HEK293T (cell line): ENCODE data around the gene IER3.

Experiments
- CTCF ChIA-PET: fragments of 350-600 bp; formaldehyde crosslinking; extraction: SDS; loops from one replicate; lab custom pipeline; 2021; ENCODE audit warnings: antibody characterized with exemption, inconsistent platforms; lab: Yijun Ruan, JAX
- POLR2A ChIA-PET: fragments of 350-600 bp; formaldehyde crosslinking; extraction: SDS; loops from one replicate; lab custom pipeline; 2020; ENCODE audit warnings: antibody characterized with exemption, inconsistent platforms; lab: Yijun Ruan, JAX
- DNase-seq: peaks from one replicate; pipeline ENCODE4 v3.0.0; 2012; ENCODE audit warnings: mixed read lengths; ENCODE audit errors: extremely low spot score
- ARNT ChIP-seq: fragments of 450-650 bp; IDR thresholded peaks from 2 replicates; pipeline ENCODE4 v1.6.1; 2017; ENCODE audit warnings: mild to moderate bottlenecking
- BHLHE40 ChIP-seq: fragments of 450-650 bp; IDR thresholded peaks from 2 replicates; pipeline ENCODE4 v1.6.1; 2016; ENCODE audit warnings: mild to moderate bottlenecking, moderate library complexity, borderline replicate concordance
- CTBP1 ChIP-seq: fragments of 450-650 bp; IDR thresholded peaks from 2 replicates; pipeline ENCODE4 v1.6.1; 2016; ENCODE audit warnings: borderline replicate concordance
- ELF4 ChIP-seq: fragments of 450-650 bp; IDR thresholded peaks from 2 replicates; pipeline ENCODE4 v1.6.1; 2017; ENCODE audit warnings: antibody characterized with exemption
- FOXA1 ChIP-seq: fragments of 450-650 bp; IDR thresholded peaks from 2 replicates; pipeline ENCODE4 v1.6.1; 2016; ENCODE audit warnings: mild to moderate bottlenecking
- FOXK2 ChIP-seq: fragments of 450-650 bp; IDR thresholded peaks from 2 replicates; pipeline ENCODE4 v1.6.1; 2016; ENCODE audit warnings: mild to moderate bottlenecking
- FOXM1 ChIP-seq: fragments of 450-650 bp; IDR thresholded peaks from 2 replicates; pipeline ENCODE4 v1.6.1; 2017; ENCODE audit warnings: mild to moderate bottlenecking, borderline replicate concordance
- HDGF ChIP-seq: fragments of 450-650 bp; IDR thresholded peaks from 2 replicates; pipeline ENCODE4 v1.6.1; 2017; ENCODE audit warnings: antibody characterized with exemption, borderline replicate concordance
- L3MBTL2 ChIP-seq: fragments of 450-650 bp; conservative IDR thresholded peaks from 2 replicates; pipeline ENCODE4 v1.6.1; 2016; ENCODE audit warnings: mild to moderate bottlenecking
- LEF1 ChIP-seq: fragments of 450-650 bp; IDR thresholded peaks from 2 replicates; pipeline ENCODE4 v1.6.1; 2017; ENCODE audit warnings: mild to moderate bottlenecking, borderline replicate concordance
- NFRKB ChIP-seq: fragments of 450-650 bp; IDR thresholded peaks from 2 replicates; pipeline ENCODE4 v1.6.1; 2016; ENCODE audit warnings: mild to moderate bottlenecking, moderate library complexity
- SP1 ChIP-seq: fragments of 450-650 bp; IDR thresholded peaks from 2 replicates; pipeline ENCODE4 v1.6.1; 2017
- SUZ12 ChIP-seq: fragments of 450-650 bp; IDR thresholded peaks from 2 replicates; pipeline ENCODE4 v1.6.1; 2016; ENCODE audit warnings: mild to moderate bottlenecking
- TARDBP ChIP-seq: fragments of 450-650 bp; IDR thresholded peaks from 2 replicates; pipeline ENCODE4 v1.6.1; 2016
- ZNF384 ChIP-seq: fragments of 450-650 bp; IDR thresholded peaks from 2 replicates; pipeline ENCODE4 v1.6.1; 2016
- TF ChIP-seq, protein P1 (sequence below): fragments of 450-650 bp; IDR thresholded peaks from 2 replicates; pipeline ENCODE4 v1.6.1; 2016

Gene IER3

DNA sequence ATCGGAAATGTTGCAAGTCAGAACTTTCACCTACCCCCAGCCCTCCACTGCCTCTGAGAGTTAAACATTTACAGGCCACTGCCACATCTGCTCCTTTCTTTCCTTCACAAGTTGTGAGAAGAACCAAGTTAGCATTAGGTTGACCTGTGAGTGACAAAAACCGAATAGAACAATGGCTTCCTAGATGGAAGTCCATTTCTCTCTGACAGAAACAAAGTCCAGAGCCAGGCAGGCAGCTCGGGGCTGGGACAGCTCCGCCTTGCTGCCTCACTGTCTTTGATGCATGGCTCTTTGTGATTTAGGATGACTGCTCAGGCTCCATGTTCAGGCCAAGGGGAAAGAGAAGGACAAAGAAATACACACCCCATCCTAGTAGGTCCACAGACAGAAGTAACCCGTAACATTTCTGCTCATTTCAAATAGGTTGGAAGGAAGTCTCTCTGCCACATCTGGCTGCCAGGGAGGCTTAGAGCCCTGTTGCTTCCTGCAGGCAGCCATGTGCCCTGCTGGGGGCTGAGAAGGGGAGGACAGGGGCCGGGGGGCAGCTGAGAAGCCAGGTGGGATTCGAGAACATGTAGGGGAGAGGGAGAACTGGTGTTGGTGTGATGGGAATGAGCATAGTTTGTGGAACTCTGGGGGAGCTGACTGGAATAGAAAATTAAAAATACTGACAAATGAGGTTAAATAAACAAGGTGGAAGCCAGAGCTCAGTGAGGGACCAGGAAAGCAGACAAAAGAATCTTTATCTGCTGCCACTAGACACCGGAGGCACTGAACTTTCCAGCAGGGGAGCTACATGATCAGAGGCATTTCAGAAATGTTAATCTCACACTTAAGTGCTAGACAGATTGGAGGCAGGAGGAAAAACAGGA is 19.5 kb upstream of the IER3 start:
- ChIA-PET POLR2A (interaction anchor here (0.9 to 1.5 kb wide), 4 partner anchors 17 to 46 kb away, joined by 3 to 5 read pairs (median 4); partner anchors contain the start of gene MDC1), CTCF (interaction anchor here (0.6 to 1.2 kb wide), 2 partner anchors 41 to 305 kb away, joined by 3 read pairs; no protein-coding TSS in a partner anchor)
- TF ChIP-seq L3MBTL2 (no peak; the same call in 1 of the 2 replicates), SUZ12 (no peak), ELF4 (no peak), FOXK2 (no peak), SP1 (no peak), CTBP1 (no peak; the same call in 1 of the 2 replicates), HDGF (no peak), LEF1 (no peak), TARDBP (no peak), ARNT (no peak), FOXA1 (no peak), BHLHE40 (no peak), NFRKB (no peak)
- TF ChIP-seq, protein P1, sequence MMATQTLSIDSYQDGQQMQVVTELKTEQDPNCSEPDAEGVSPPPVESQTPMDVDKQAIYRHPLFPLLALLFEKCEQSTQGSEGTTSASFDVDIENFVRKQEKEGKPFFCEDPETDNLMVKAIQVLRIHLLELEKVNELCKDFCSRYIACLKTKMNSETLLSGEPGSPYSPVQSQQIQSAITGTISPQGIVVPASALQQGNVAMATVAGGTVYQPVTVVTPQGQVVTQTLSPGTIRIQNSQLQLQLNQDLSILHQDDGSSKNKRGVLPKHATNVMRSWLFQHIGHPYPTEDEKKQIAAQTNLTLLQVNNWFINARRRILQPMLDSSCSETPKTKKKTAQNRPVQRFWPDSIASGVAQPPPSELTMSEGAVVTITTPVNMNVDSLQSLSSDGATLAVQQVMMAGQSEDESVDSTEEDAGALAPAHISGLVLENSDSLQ: no peak
- peak; percentile 46 for DNase-seq

DNA sequence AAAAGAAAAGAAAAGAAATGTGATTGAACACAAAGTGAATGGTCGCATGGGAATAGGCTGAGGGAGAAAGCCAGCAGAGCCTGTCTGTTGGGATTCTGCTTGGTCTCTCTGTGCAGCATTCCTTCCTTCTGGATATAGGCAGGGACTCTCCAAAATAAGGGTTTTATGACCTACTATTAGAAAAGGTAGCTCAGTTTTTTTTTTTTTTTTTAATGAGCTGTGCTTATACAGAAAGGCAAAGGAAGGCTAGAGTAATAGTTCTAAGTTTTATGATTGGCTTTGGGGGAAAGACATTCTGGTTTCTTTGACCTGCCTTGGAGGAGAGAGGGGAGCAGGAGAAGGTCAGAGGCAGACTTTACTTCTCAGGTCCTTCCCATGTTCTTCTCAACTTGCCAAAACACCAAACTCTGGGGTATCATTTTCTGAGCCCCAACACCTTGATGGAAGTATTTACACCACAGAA is 18.8 kb upstream of the IER3 start:
- no peak for TF ChIP-seq SUZ12
- no peak for TF ChIP-seq SP1
- TF ChIP-seq, protein P1: no peak
- no peak for TF ChIP-seq BHLHE40
- TF ChIP-seq NFRKB: no peak
- ChIA-PET CTCF (no interaction called here), POLR2A (no interaction called here)
- DNase-seq: no peak

DNA sequence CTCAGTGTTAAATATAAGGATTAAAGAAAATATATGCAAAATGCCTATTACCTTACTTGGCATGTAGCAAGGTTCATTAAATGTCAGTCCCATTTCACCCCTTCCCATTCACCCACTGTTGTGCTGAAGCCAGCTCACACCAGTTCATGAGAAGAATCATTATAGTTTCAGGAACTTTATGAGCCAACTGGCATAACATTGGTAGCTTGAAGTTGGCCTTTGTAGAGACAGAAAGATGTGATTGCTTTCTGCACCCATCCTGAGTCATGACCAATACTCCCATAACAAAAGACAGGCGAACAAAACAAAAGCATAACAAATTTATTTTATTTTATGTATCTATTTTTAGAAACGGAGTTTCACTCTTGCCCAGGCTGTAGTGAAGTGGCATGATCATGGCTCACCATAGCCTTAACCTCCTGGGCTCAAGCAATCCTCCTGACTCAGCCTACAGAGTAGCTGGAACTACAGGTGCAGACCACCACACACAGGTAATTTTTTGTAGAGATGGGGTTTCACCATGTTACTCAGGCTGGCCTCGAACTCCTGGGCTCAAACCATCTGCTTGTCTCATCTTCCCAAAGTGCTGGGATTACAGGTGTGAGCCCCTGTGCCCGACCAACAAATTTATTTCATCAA is 17.6 kb upstream of the IER3 start:
- no peak for DNase-seq
- ChIA-PET CTCF (no interaction called here), POLR2A (no interaction called here)
- no peak for TF ChIP-seq TARDBP
- no peak for TF ChIP-seq CTBP1
- TF ChIP-seq SUZ12: no peak

DNA sequence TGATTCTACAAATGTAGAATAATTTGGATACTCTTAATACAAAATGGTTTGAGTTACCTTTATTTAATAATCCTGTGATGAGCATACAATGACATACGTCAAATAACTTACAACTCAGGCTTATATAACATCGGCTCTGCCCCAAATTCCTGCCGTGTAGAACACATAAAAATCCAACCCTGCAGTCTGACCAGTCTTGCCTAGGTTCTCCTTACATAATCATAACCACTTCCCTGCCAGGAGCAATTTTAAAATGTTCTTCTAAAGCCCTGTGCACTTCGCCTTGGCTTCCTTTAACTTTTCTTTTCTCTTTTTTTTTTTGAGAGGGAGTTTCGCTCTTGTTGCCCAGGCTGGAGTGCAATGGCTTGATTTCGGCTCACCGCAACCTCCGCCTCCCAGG is 16.2 kb upstream of the IER3 start:
- POLR2A ChIA-PET: interaction anchor here (0.8 kb wide), 1 partner anchor 9 kb away, joined by 3 read pairs; no protein-coding TSS in a partner anchor
- CTCF ChIA-PET: no interaction called here
- no peak for TF ChIP-seq BHLHE40
- TF ChIP-seq ZNF384: no peak
- TF ChIP-seq CTBP1: no peak
- TF ChIP-seq FOXK2: no peak
- no peak for TF ChIP-seq FOXA1
- TF ChIP-seq NFRKB: no peak
- TF ChIP-seq ELF4: no peak
- TF ChIP-seq ARNT: no peak
- TF ChIP-seq TARDBP: no peak
- TF ChIP-seq HDGF: no peak
- TF ChIP-seq SP1: no peak
- no peak for TF ChIP-seq SUZ12
- TF ChIP-seq, protein P1: no peak
- TF ChIP-seq LEF1: no peak
- no peak for TF ChIP-seq L3MBTL2
- TF ChIP-seq FOXM1: no peak
- no peak for DNase-seq

DNA sequence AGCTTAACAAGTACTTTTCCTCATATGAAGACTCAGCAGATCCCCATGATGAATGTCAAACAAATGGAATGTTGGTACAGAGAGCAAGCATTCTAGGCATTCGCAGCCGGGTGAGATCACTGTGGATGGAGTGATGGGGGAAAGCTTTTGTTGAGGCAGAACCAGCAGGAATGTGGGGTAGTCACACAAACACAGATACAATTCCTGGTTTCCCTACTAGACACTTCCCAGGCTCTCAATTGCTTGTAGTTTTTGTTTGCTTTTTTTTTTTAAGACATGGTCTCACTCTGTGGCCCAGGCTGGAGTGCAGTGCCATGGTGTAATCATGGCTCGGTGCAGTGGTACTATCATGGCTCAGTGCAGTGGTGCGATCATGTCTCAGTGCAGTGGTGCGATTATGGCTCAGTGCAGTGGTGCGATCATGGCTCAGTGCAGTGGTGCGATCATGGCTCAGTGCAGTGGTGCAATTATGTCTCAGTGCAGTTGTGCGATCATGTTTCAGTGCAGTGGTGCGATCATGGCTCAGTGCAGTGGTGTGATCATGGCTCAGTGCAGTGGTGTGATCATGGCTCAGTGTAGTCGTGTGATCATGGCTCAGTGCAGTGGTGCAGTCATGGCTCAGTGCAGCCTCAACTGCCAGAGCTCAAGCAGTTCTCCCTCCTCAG is 15.4 kb upstream of the IER3 start:
- no peak for TF ChIP-seq NFRKB
- no peak for TF ChIP-seq LEF1
- no peak for TF ChIP-seq HDGF
- TF ChIP-seq ARNT: no peak
- no peak for TF ChIP-seq SUZ12
- TF ChIP-seq FOXM1: no peak
- TF ChIP-seq ELF4: no peak
- no peak for TF ChIP-seq CTBP1
- no peak for TF ChIP-seq ZNF384
- TF ChIP-seq BHLHE40: no peak
- TF ChIP-seq TARDBP: no peak
- no peak for TF ChIP-seq FOXK2
- TF ChIP-seq, protein P1: no peak
- TF ChIP-seq SP1: no peak
- TF ChIP-seq FOXA1: no peak
- no peak for TF ChIP-seq L3MBTL2
- CTCF ChIA-PET: no interaction called here
- POLR2A ChIA-PET: no interaction called here
- no peak for DNase-seq
